IPS DF 6.9 (cell line): ENCODE results near the gene SETD1A.
"Not testable (repeated sequence)": the region's sequence is repeated elsewhere in the genome, so short reads cannot be mapped to it uniquely, and the experiment has no call there.

Source experiments
- DNase-seq: peaks from one replicate; pipeline ENCODE4 v3.0.0-alpha.2; 2013; ENCODE audit warnings: low read depth, low spot score
- H3K27ac ChIP-seq: one replicate; pipeline ENCODE4 v1.5.1; 2013; ENCODE audit warnings: low read length, control low read depth
- H3K27me3 ChIP-seq: 2 replicates; pipeline ENCODE4 v1.6.1; 2013; ENCODE audit warnings: mild to moderate bottlenecking, low read length; ENCODE audit not compliant: control insufficient read depth, insufficient read depth
- H3K36me3 ChIP-seq: 2 replicates; pipeline ENCODE4 v1.6.1; 2013; ENCODE audit warnings: low read length; ENCODE audit not compliant: control insufficient read depth, insufficient read depth
- H3K4me1 ChIP-seq: 2 replicates; pipeline ENCODE4 v1.6.1; 2013; ENCODE audit warnings: low read length; ENCODE audit not compliant: control insufficient read depth, insufficient read depth
- H3K4me3 ChIP-seq: 2 replicates; pipeline ENCODE4 v1.5.1; 2013; ENCODE audit warnings: mild to moderate bottlenecking, low read length
- H3K9me3 ChIP-seq: 2 replicates; pipeline ENCODE4 v1.6.1; 2013; ENCODE audit warnings: low read length, inconsistent platforms; ENCODE audit not compliant: control insufficient read depth, insufficient read depth
- WGBS: extraction: QIAGEN DNeasy Blood & Tissue Kit; methylation state at CpG from one replicate; pipeline ENCODE4 v1.1.7; 2013; ENCODE audit warnings: mixed read lengths, missing lambda C conversion rate; ENCODE audit not compliant: insufficient read length, insufficient coverage; 5-methylcytosine and 5-hydroxymethylcytosine counted together

Gene SETD1A

GRCh38 chr16:31008551-31008950 is 51.0 kb downstream of the SETD1A start:
- Histone ChIP-seq H3K36me3 (no peaks in the 10 kb centered on the region), H3K27me3 (no peaks in the 10 kb centered on the region), H3K4me1 (no peaks in the 10 kb centered on the region), H3K4me3 (no peak overlapping the region), H3K9me3 (no peaks in the 10 kb centered on the region), H3K27ac (no peak overlapping the region)
- DNase-seq: no peak
- WGBS: no CpG with 5 or more reads among the region's 5 CpGs

- WGBS: no CpG with 5 or more reads among the region's 7 CpGs
- Histone ChIP-seq H3K4me3 (no peak overlapping the region), H3K36me3 (no peaks in the 10 kb centered on the region), H3K9me3 (no peaks in the 10 kb centered on the region), H3K27me3 (no peaks in the 10 kb centered on the region), H3K4me1 (no peaks in the 10 kb centered on the region), H3K27ac (no peak overlapping the region)
- DNase-seq: no peak
Measured at GRCh38 chr16:31009120-31009519, 51.6 kb downstream of the SETD1A start.

- Histone ChIP-seq H3K4me1 (no peaks in the 10 kb centered on the region), H3K27ac (no peak overlapping the region), H3K36me3 (no peaks in the 10 kb centered on the region), H3K4me3 (peak overlapping the region; percentile 61), H3K9me3 (no peaks in the 10 kb centered on the region), H3K27me3 (no peaks in the 10 kb centered on the region)
- WGBS: no CpG with 5 or more reads among the region's 36 CpGs
- DNase-seq: no peak
Measured at GRCh38 chr16:31009894-31010584, 52.5 kb downstream of the SETD1A start.

GRCh38 chr16:31010585-31011325 is 53.2 kb downstream of the SETD1A start, which contains the start of gene STX1B:
Gene STX1B, minus strand, starts transcription at chr16:31010638. Its CDS starts 242 bp downstream, at chr16:31010396.
- no peak for DNase-seq
- no peaks in the 10 kb centered on the region for H3K9me3 ChIP-seq
- peak within 1 kb of the TSS; percentile 61 for H3K4me3 ChIP-seq
- H3K27me3 ChIP-seq: no peaks in the 10 kb centered on the region
- H3K36me3 ChIP-seq: no peaks in the 10 kb centered on the region
- H3K4me1 ChIP-seq: no peaks in the 10 kb centered on the region
- H3K27ac ChIP-seq: no peak within 1 kb of the TSS
- WGBS: no CpG with 5 or more reads among the region's 45 CpGs

- not testable (repeated sequence) for H3K36me3 ChIP-seq, H3K9me3 ChIP-seq, H3K4me1 ChIP-seq, H3K27me3 ChIP-seq, DNase-seq, H3K27ac ChIP-seq, H3K4me3 ChIP-seq
- WGBS: no CpG with 5 or more reads among the region's 7 CpGs
Measured at GRCh38 chr16:31011815-31012214, 54.3 kb downstream of the SETD1A start.

- H3K9me3 ChIP-seq, H3K36me3 ChIP-seq, H3K4me1 ChIP-seq, H3K27me3 ChIP-seq, H3K27ac ChIP-seq, DNase-seq, H3K4me3 ChIP-seq: not testable (repeated sequence)
Measured at GRCh38 chr16:31013292-31013691, 55.7 kb downstream of the SETD1A start.

- no peak overlapping the region for H3K4me3 ChIP-seq
- H3K36me3 ChIP-seq: no peaks in the 10 kb centered on the region
- no peaks in the 10 kb centered on the region for H3K9me3 ChIP-seq
- no peak overlapping the region for H3K27ac ChIP-seq
- no CpG with 5 or more reads among the region's 6 CpGs for WGBS
- DNase-seq: no peak
- H3K4me1 ChIP-seq: no peaks in the 10 kb centered on the region
- no peaks in the 10 kb centered on the region for H3K27me3 ChIP-seq
Measured at GRCh38 chr16:31016018-31016417, 58.5 kb downstream of the SETD1A start.

DNA sequence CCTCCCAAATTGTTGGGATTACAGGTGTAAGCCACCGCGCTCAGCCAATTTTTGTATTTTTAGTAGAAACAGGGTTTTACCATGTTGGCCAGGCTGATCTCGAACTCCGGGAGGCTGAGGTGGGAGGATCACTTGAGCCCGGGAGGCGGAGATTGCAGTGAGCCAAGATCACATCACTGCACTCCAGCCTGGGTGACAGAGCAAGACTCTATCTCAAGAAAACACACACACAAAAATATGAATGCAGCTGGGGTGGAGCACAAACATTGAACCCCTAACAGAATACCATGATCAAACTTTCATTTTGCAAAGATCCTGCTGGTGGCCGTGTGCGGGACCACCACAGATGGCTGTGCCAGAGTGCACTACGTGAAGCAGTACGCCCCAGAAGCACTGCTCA is 60.2 kb downstream of the SETD1A start:
- H3K9me3 ChIP-seq, DNase-seq, H3K27ac ChIP-seq, H3K4me3 ChIP-seq, H3K4me1 ChIP-seq, H3K36me3 ChIP-seq, H3K27me3 ChIP-seq: not testable (repeated sequence)
- WGBS: no CpG with 5 or more reads among the region's 10 CpGs

DNA sequence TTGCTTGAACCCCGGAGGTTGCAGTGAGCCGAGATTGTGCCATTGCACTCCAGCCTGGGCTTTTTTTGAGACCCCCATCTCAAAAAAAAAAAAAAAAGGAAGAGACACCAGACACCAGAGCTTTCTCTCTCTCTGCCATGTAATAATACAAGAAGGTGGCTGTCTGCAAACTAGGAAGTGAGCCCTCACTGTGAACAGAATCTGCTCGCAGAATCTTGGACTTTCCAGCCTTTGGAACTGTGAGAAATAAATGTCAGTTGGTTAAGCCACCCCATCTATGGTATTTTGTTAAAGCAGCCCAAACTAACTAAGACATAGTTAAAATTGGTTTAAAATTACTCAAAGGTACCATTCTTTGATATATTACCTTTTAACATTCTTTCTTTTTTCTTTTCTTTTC is 63.0 kb downstream of the SETD1A start:
- Histone ChIP-seq H3K4me1 (no peaks in the 10 kb centered on the region), H3K36me3 (no peaks in the 10 kb centered on the region), H3K9me3 (no peaks in the 10 kb centered on the region), H3K27me3 (no peaks in the 10 kb centered on the region), H3K4me3 (no peak overlapping the region), H3K27ac (no peak overlapping the region)
- DNase-seq: no peak
- WGBS: no CpG with 5 or more reads among the region's 3 CpGs

- no peak for DNase-seq
- no peaks in the 10 kb centered on the region for H3K27me3 ChIP-seq
- H3K36me3 ChIP-seq: no peaks in the 10 kb centered on the region
- no peaks in the 10 kb centered on the region for H3K9me3 ChIP-seq
- H3K27ac ChIP-seq: no peak overlapping the region
- H3K4me3 ChIP-seq: no peak overlapping the region
- no peaks in the 10 kb centered on the region for H3K4me1 ChIP-seq
- no CpG with 5 or more reads among the region's 12 CpGs for WGBS
Measured at GRCh38 chr16:31022544-31023251, 65.1 kb downstream of the SETD1A start.
